IMR-90 (cell line): Measurements from ENCODE around the gene CDK18. TPM values are rescaled to one million over a fixed set of nuclear protein-coding genes. Genes with fewer than 3 reads are reported as not detected.

ENCODE experiments used
- ATAC-seq: fragments of 200-7000 bp; cut with Tn5 transposase; 2 replicates; pipeline ENCODE4 v1.9.1; 2020; ENCODE audit warnings: low read depth, mild to moderate bottlenecking, moderate library complexity
- BruUV-seq: library from RNA; stranded (reverse); fragments of 400-500 nt; replicated peaks from 2 replicates; lab custom pipeline; 2021; lab: Mats Ljungman, UMichigan
- CTCF ChIA-PET: fragments of 300-600 bp; formaldehyde crosslinking; extraction: SDS; loops from one replicate; lab custom pipeline; 2021; ENCODE audit warnings: antibody characterized with exemption; lab: Yijun Ruan, JAX
- POLR2A ChIA-PET: fragments of 300-600 bp; sonication (Branson Sonifier 250); formaldehyde crosslinking; loops from one replicate; lab custom pipeline; 2022; ENCODE audit warnings: antibody characterized with exemption; ENCODE audit not compliant: unreplicated experiment; lab: Charles Lee
- DNase-seq: peaks from one replicate; pipeline ENCODE4 v3.0.0; 2013
- H2AFZ ChIP-seq: replicated peaks from 2 replicates; pipeline ENCODE3; 2013; ENCODE audit warnings: low read length, mild to moderate bottlenecking; ENCODE audit not compliant: poor library complexity
- H2AK5ac ChIP-seq: 2 replicates; pipeline ENCODE4 v1.6.1; 2013; ENCODE audit warnings: low read depth, low read length, inconsistent platforms
- H2AK9ac ChIP-seq: replicated peaks from 2 replicates; pipeline ENCODE3; 2013; ENCODE audit warnings: mild to moderate bottlenecking, low read depth, low read length, moderate library complexity; ENCODE audit not compliant: poor library complexity
- H2BK120ac ChIP-seq: 2 replicates; pipeline ENCODE4 v1.6.1; 2013; ENCODE audit warnings: low read depth, low read length, inconsistent platforms
- H2BK15ac ChIP-seq: 3 replicates; pipeline ENCODE4 v1.6.1; 2013; ENCODE audit warnings: low read depth, low read length, inconsistent platforms
- H2BK20ac ChIP-seq: 2 replicates; pipeline ENCODE4 v1.6.1; 2013; ENCODE audit warnings: low read depth, mild to moderate bottlenecking, inconsistent platforms, low read length, moderate library complexity
- H2BK5ac ChIP-seq: 2 replicates; pipeline ENCODE4 v1.6.1; 2013; ENCODE audit warnings: mild to moderate bottlenecking, low read depth, low read length, inconsistent platforms; ENCODE audit not compliant: poor library complexity, severe bottlenecking
- H3K14ac ChIP-seq: replicated peaks from 2 replicates; pipeline ENCODE4 v1.6.1; 2013; ENCODE audit warnings: low read depth, low read length, inconsistent platforms
- H3K18ac ChIP-seq: 2 replicates; pipeline ENCODE4 v1.6.1; 2013; ENCODE audit warnings: low read depth, low read length, control low read depth
- H3K23ac ChIP-seq: 2 replicates; pipeline ENCODE4 v1.6.1; 2013; ENCODE audit warnings: low read depth, low read length, inconsistent platforms
- H3K27ac ChIP-seq: 2 replicates; pipeline ENCODE4 v1.5.1; 2013; ENCODE audit warnings: mild to moderate bottlenecking, control low read depth, low read length; ENCODE audit not compliant: insufficient read depth
- H3K27me3 ChIP-seq: 2 replicates; pipeline ENCODE4 v1.6.1; 2013; ENCODE audit warnings: low read length; ENCODE audit not compliant: control insufficient read depth, insufficient read depth
- H3K36me3 ChIP-seq: 2 replicates; pipeline ENCODE4 v1.6.1; 2013; ENCODE audit warnings: low read length, mixed read lengths; ENCODE audit not compliant: control insufficient read depth, insufficient read depth
- H3K4ac ChIP-seq: 2 replicates; pipeline ENCODE4 v1.6.1; 2013; ENCODE audit warnings: low read depth, low read length, inconsistent platforms
- H3K4me1 ChIP-seq: 2 replicates; pipeline ENCODE4 v1.6.1; 2013; ENCODE audit warnings: low read length, mixed read lengths; ENCODE audit not compliant: control insufficient read depth, insufficient read depth
- H3K4me2 ChIP-seq: 2 replicates; pipeline ENCODE4 v1.6.1; 2013; ENCODE audit warnings: low read depth, mild to moderate bottlenecking, control low read depth, low read length, moderate library complexity
- H3K4me3 ChIP-seq: 2 replicates; pipeline ENCODE4 v1.5.1; 2013; ENCODE audit warnings: low read depth, mild to moderate bottlenecking, control low read depth, low read length, moderate library complexity; ENCODE audit not compliant: insufficient read depth
- H3K56ac ChIP-seq: 2 replicates; pipeline ENCODE4 v1.6.1; 2013; ENCODE audit warnings: low read length, inconsistent platforms; ENCODE audit not compliant: insufficient read depth; ENCODE audit errors: extremely low read depth
- H3K79me1 ChIP-seq, 2 experiments: 2 replicates each; pipeline ENCODE4 v1.6.1; 2013; ENCODE audit warnings: low read length in 2 of 2, inconsistent platforms in 1 of 2, low read depth in 1 of 2
- H3K9ac ChIP-seq: 2 replicates; pipeline ENCODE4 v1.6.1; 2013; ENCODE audit warnings: low read depth, low read length, control low read depth
- H3K9me1 ChIP-seq: 2 replicates; pipeline ENCODE4 v1.6.1; 2013; ENCODE audit warnings: low read length, inconsistent platforms; ENCODE audit not compliant: insufficient read depth
- H3K9me3 ChIP-seq: 2 replicates; pipeline ENCODE4 v1.6.1; 2013; ENCODE audit warnings: low read length; ENCODE audit not compliant: control insufficient read depth, insufficient read depth
- H4K20me1 ChIP-seq: 2 replicates; pipeline ENCODE4 v1.6.1; 2013; ENCODE audit warnings: low read length, inconsistent platforms; ENCODE audit not compliant: insufficient read depth
- H4K5ac ChIP-seq: 2 replicates; pipeline ENCODE4 v1.6.1; 2013; ENCODE audit warnings: mild to moderate bottlenecking, low read depth, low read length, control low read depth
- H4K8ac ChIP-seq, 2 experiments: 2 replicates each; pipeline ENCODE4 v1.6.1; 2013; ENCODE audit warnings: low read depth in 2 of 2, low read length in 2 of 2, control low read depth in 1 of 2, inconsistent platforms in 1 of 2
- H4K91ac ChIP-seq: 2 replicates; pipeline ENCODE4 v1.6.1; 2013; ENCODE audit warnings: low read depth, low read length, inconsistent platforms; ENCODE audit not compliant: insufficient read depth
- CEBPB ChIP-seq: IDR thresholded peaks from 2 replicates; pipeline ENCODE4 v1.6.1; 2012; ENCODE audit warnings: low read depth, low read length, improper control_type of control experiment
- CHD1 ChIP-seq: IDR thresholded peaks from 2 replicates; pipeline ENCODE4 v1.6.1; 2012; ENCODE audit warnings: low read depth, low read length, improper control_type of control experiment
- FOS ChIP-seq: fragments of 150-350 bp; IDR thresholded peaks from 2 replicates; pipeline ENCODE4 v1.6.1; 2016; ENCODE audit warnings: low read depth, low read length
- MAFK ChIP-seq: IDR thresholded peaks from 2 replicates; pipeline ENCODE4 v1.6.1; 2012; ENCODE audit warnings: low read depth, low read length, improper control_type of control experiment
- MAZ ChIP-seq: IDR thresholded peaks from 2 replicates; pipeline ENCODE4 v1.6.1; 2012; ENCODE audit warnings: low read depth, mild to moderate bottlenecking, low read length, improper control_type of control experiment, moderate library complexity, borderline replicate concordance
- NFE2L2 ChIP-seq: fragments of 150-350 bp; IDR thresholded peaks from 2 replicates; pipeline ENCODE4 v1.6.1; 2016; ENCODE audit warnings: low read depth, mild to moderate bottlenecking, low read length
- POLR2A ChIP-seq: IDR thresholded peaks from 2 replicates; pipeline ENCODE4 v1.6.1; 2012; ENCODE audit warnings: mild to moderate bottlenecking, low read depth, low read length
- RAD21 ChIP-seq: IDR thresholded peaks from 2 replicates; pipeline ENCODE4 v1.6.1; 2012; ENCODE audit warnings: low read length, improper control_type of control experiment
- RCOR1 ChIP-seq: IDR thresholded peaks from 2 replicates; pipeline ENCODE4 v1.6.1; 2012; ENCODE audit warnings: mild to moderate bottlenecking, low read length, improper control_type of control experiment; ENCODE audit not compliant: insufficient replicate concordance
- RFX5 ChIP-seq: IDR thresholded peaks from 2 replicates; pipeline ENCODE4 v1.8.0; 2012; ENCODE audit warnings: low read depth, mild to moderate bottlenecking, low read length, moderate library complexity
- SMC3 ChIP-seq: fragments of 150-350 bp; IDR thresholded peaks from 2 replicates; pipeline ENCODE4 v1.6.1; 2016; ENCODE audit warnings: low read depth, mild to moderate bottlenecking, antibody characterized with exemption, low read length, moderate library complexity
- WGBS, 2 experiments: methylation state at CpG; one replicate each; pipeline versions ENCODE4 v1.1.5 to v1.1.7; 2013; ENCODE audit warnings: missing lambda C conversion rate in 2 of 2; ENCODE audit not compliant: insufficient read length in 1 of 2; ENCODE audit errors: extremely low coverage in 2 of 2; 5-methylcytosine and 5-hydroxymethylcytosine counted together
- dilution Hi-C: fragments of 300-500 bp; cut with HindIII; formaldehyde crosslinking; loops from one replicate; pipeline ENCODE4 v1.14.3; 2018; ENCODE audit warnings: low sequenced_read_pairs; ENCODE audit not compliant: unreplicated experiment
- in situ Hi-C: fragments of 300-500 bp; cut with MboI; formaldehyde crosslinking; loops from 3 replicates; pipeline ENCODE4 v1.14.3; 2019; ENCODE audit warnings: low sequenced_read_pairs, inconsistent platforms, mixed read lengths
- intact Hi-C: fragments of 100-400 bp; cut with micrococcal nuclease; formaldehyde crosslinking; loops from 2 replicates; pipeline ENCODE4 v1.10.0; 2022
- polyA plus RNA-seq, 3 experiments: library from polyadenylated mRNA; depleted of rRNA; stranded (reverse); fragments of >200 nt; gene quantifications; 2 replicates each; pipeline ENCODE4 v1.2.3, GENCODE V29; 2012; ENCODE audit warnings: low replicate concordance in 1 of 3
- total RNA-seq: library from RNA; depleted of rRNA; stranded (reverse); fragments of >200 nt; gene quantifications from 2 replicates; pipeline ENCODE4 v1.2.3, GENCODE V29; 2012
- TF ChIP-seq, protein P1 (sequence below): conservative IDR thresholded peaks from 2 replicates; pipeline ENCODE4 v1.5.1; 2012; ENCODE audit warnings: mild to moderate bottlenecking, low read depth, low read length, improper control_type of control experiment
- TF ChIP-seq, protein P2 (sequence below): fragments of 150-350 bp; IDR thresholded peaks from 2 replicates; pipeline ENCODE4 v1.6.1; 2016; ENCODE audit warnings: low read depth, mild to moderate bottlenecking, low read length, moderate library complexity, borderline replicate concordance

CDK18 gene
- total and polyA plus RNA-seq, 2 of the 4 experiments (the other 2 are of a cell fraction): 0.18 to 0.48 TPM

DNA sequence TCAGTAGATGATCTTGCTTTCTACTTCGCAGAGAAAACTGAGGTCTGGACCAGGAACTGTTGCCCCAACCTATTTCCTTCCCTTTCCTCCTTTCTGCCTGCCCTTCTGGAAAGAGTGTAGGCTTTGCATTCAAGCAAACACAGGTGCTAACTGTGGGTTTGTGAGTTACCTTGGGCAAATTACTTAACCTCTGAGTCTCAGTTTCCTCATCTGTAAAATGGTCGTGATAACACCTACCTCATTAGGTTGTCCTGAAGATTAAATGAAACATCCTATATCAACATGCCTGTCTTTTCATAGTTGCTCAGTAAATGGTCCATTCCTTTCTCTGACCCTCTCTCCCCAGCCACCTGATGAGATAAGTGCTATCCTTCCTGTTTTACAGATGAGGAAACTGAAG, 39.1 kb upstream of the CDK18 start:
- H2BK120ac ChIP-seq: no peak overlapping the region
- no peak overlapping the region for H3K56ac ChIP-seq
- H3K9me3 ChIP-seq: no peaks in the 10 kb centered on the region
- ATAC-seq (no peak), DNase-seq (no peak)
- no peak overlapping the region for H4K5ac ChIP-seq
- ChIA-PET CTCF (no interaction called here), POLR2A (no interaction called here)
- dilution Hi-C loops: no loop called here
- in situ Hi-C loops: no loop called here
- H3K4me3 ChIP-seq: no peak overlapping the region
- intact Hi-C loops: no loop called here
- H2AK5ac ChIP-seq: no peak overlapping the region
- H2BK20ac ChIP-seq: no peak overlapping the region
- no peak overlapping the region for H3K27ac ChIP-seq
- H3K23ac ChIP-seq: no peak overlapping the region
- H2AFZ ChIP-seq: no peak overlapping the region
- no CpG with 5 or more reads among the region's 2 CpGs for WGBS, 2 experiments
- H3K4ac ChIP-seq: no peak overlapping the region
- no peak overlapping the region for H2AK9ac ChIP-seq
- no peaks in the 10 kb centered on the region for H3K36me3 ChIP-seq
- no TSS peak for BruUV-seq
- H3K9me1 ChIP-seq: no peaks in the 10 kb centered on the region
- H3K4me2 ChIP-seq: no peak overlapping the region
- no peak overlapping the region for H4K8ac ChIP-seq
- H3K27me3 ChIP-seq: peaks cover 42% of the 10 kb centered on the region
- no peak overlapping the region for H3K18ac ChIP-seq
- no peaks in the 10 kb centered on the region for H3K79me1 ChIP-seq
- H3K14ac ChIP-seq: no peak overlapping the region
- TF ChIP-seq RFX5: no peak
- no peak for TF ChIP-seq CHD1
- no peak for TF ChIP-seq SMC3
- no peak for TF ChIP-seq CEBPB
- TF ChIP-seq MAZ: no peak
- no peak for TF ChIP-seq MAFK
- no peak for TF ChIP-seq POLR2A
- no peak for TF ChIP-seq RCOR1
- TF ChIP-seq, protein P1, sequence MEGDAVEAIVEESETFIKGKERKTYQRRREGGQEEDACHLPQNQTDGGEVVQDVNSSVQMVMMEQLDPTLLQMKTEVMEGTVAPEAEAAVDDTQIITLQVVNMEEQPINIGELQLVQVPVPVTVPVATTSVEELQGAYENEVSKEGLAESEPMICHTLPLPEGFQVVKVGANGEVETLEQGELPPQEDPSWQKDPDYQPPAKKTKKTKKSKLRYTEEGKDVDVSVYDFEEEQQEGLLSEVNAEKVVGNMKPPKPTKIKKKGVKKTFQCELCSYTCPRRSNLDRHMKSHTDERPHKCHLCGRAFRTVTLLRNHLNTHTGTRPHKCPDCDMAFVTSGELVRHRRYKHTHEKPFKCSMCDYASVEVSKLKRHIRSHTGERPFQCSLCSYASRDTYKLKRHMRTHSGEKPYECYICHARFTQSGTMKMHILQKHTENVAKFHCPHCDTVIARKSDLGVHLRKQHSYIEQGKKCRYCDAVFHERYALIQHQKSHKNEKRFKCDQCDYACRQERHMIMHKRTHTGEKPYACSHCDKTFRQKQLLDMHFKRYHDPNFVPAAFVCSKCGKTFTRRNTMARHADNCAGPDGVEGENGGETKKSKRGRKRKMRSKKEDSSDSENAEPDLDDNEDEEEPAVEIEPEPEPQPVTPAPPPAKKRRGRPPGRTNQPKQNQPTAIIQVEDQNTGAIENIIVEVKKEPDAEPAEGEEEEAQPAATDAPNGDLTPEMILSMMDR: no peak
- TF ChIP-seq FOS: no peak
- TF ChIP-seq NFE2L2: no peak
- TF ChIP-seq RAD21: no peak
- TF ChIP-seq, protein P2, sequence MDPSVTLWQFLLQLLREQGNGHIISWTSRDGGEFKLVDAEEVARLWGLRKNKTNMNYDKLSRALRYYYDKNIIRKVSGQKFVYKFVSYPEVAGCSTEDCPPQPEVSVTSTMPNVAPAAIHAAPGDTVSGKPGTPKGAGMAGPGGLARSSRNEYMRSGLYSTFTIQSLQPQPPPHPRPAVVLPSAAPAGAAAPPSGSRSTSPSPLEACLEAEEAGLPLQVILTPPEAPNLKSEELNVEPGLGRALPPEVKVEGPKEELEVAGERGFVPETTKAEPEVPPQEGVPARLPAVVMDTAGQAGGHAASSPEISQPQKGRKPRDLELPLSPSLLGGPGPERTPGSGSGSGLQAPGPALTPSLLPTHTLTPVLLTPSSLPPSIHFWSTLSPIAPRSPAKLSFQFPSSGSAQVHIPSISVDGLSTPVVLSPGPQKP: no peak
- H4K91ac ChIP-seq: no peak overlapping the region
- no peak overlapping the region for H2BK15ac ChIP-seq
- no peak overlapping the region for H2BK5ac ChIP-seq
- H3K9ac ChIP-seq: no peak overlapping the region
- no peaks in the 10 kb centered on the region for H3K4me1 ChIP-seq
- no peaks in the 10 kb centered on the region for H4K20me1 ChIP-seq
